K562 (cell line): ENCODE measurements around the gene LIN28B. TPM values are rescaled to one million over a fixed set of nuclear protein-coding genes. Genes with fewer than 3 reads are reported as not detected.

Source experiments
- ATAC-seq: fragments of 200-7000 bp; cut with Tn5 transposase; 3 replicates; pipeline ENCODE4 v1.9.1; 2020; ENCODE audit warnings: moderate library complexity
- BruUV-seq: library from RNA; stranded (reverse); fragments of 400-500 nt; replicated peaks from 2 replicates; lab custom pipeline; 2021; lab: Mats Ljungman, UMichigan
- CTCF ChIA-PET: fragments of 300-600 bp; formaldehyde crosslinking; extraction: SDS; loops from one replicate; lab custom pipeline; 2021; ENCODE audit warnings: low intra/inter-chr PET ratio; lab: Yijun Ruan, JAX
- POLR2A ChIA-PET: fragments of 300-600, 350-650 bp; sonication (Branson Sonifier 250); formaldehyde crosslinking; extraction: SDS; loops from one replicate; lab custom pipeline; 2021; ENCODE audit warnings: antibody characterized with exemption, inconsistent platforms; lab: Yijun Ruan, JAX
- DNase-seq, 4 experiments: peaks; one replicate each; pipeline versions ENCODE4 v3.0.0 to v3.0.0-alpha.2; 2011 to 2018; ENCODE audit warnings: low spot score in 3 of 4, mixed read lengths in 3 of 4; ENCODE audit errors: extremely low read depth in 1 of 4
- FAIRE-seq: peaks from 2 replicates; lab custom pipeline; 2011; peaks lifted over from hg19 to GRCh38; lab: Jason Lieb, UNC
- H2AFZ ChIP-seq: 2 replicates; pipeline ENCODE4 v1.6.0; 2011; ENCODE audit warnings: low read depth, low read length, control low read depth, inconsistent platforms
- H3K27ac ChIP-seq: fragments of 200-600 bp; 3 replicates; pipeline ENCODE4 v1.8.0; 2011; ENCODE audit warnings: low read depth, mild to moderate bottlenecking, control low read depth, inconsistent platforms, low read length, moderate library complexity, mixed read lengths; ENCODE audit errors: extremely low read depth
- H3K27me3 ChIP-seq, 2 experiments: fragments of 300-600 bp in 1 of 2; 2 replicates in 1 of 2; 3 replicates in 1 of 2; pipeline versions ENCODE4 v1.6.0 to v1.8.0; 2011; ENCODE audit warnings: inconsistent platforms in 2 of 2, low read length in 2 of 2, mild to moderate bottlenecking in 1 of 2, mixed read lengths in 1 of 2, moderate library complexity in 1 of 2; ENCODE audit not compliant: control insufficient read depth in 2 of 2, insufficient read depth in 2 of 2
- H3K36me3 ChIP-seq: fragments of 300-600 bp; 3 replicates; pipeline ENCODE4 v1.8.0; 2011; ENCODE audit warnings: mild to moderate bottlenecking, low read length, inconsistent platforms; ENCODE audit not compliant: control insufficient read depth, insufficient read depth
- H3K4me1 ChIP-seq, 2 experiments: fragments of 200-600 bp in 1 of 2; replicated peaks in 1 of 2; 2 replicates in 1 of 2; 3 replicates in 1 of 2; pipeline versions ENCODE4 v1.5.1 to v1.8.0; 2011; ENCODE audit warnings: inconsistent platforms in 2 of 2, low read length in 2 of 2, mild to moderate bottlenecking in 1 of 2, mixed read lengths in 1 of 2, moderate library complexity in 1 of 2; ENCODE audit not compliant: control insufficient read depth in 2 of 2, insufficient read depth in 2 of 2
- H3K4me2 ChIP-seq: 2 replicates; pipeline ENCODE4 v1.6.1; 2011; ENCODE audit warnings: low read length, control low read depth, inconsistent platforms, mixed read lengths; ENCODE audit not compliant: insufficient read depth
- H3K4me3 ChIP-seq: fragments of 200-600 bp; sonication (generic), shearing (Covaris generic); 2 replicates; pipeline ENCODE4 v1.5.1; 2016; ENCODE audit warnings: control low read depth, inconsistent platforms
- H3K79me2 ChIP-seq: fragments of 200-600 bp; 3 replicates; pipeline ENCODE4 v1.8.0; 2011; ENCODE audit warnings: low read length, inconsistent platforms; ENCODE audit not compliant: control insufficient read depth, insufficient read depth
- H3K9ac ChIP-seq, 2 experiments: 2 replicates each; pipeline versions ENCODE4 v1.6.0 to v1.6.1; 2011; ENCODE audit warnings: low read depth in 2 of 2, low read length in 2 of 2, control low read depth in 1 of 2, inconsistent platforms in 1 of 2, mild to moderate bottlenecking in 1 of 2, mixed read lengths in 1 of 2; ENCODE audit not compliant: insufficient read depth in 1 of 2
- H3K9me1 ChIP-seq: one replicate; pipeline ENCODE4 v1.6.0; 2011; ENCODE audit warnings: inconsistent platforms, mild to moderate bottlenecking, low read length, moderate library complexity; ENCODE audit not compliant: control insufficient read depth, insufficient read depth
- H3K9me3 ChIP-seq: replicated peaks from 2 replicates; pipeline ENCODE4 v1.5.1; 2011; ENCODE audit warnings: low read depth, low read length, inconsistent platforms; ENCODE audit not compliant: control insufficient read depth, insufficient read depth
- H4K20me1 ChIP-seq: replicated peaks from 2 replicates; pipeline ENCODE4 v1.6.1; 2011; ENCODE audit warnings: low read length, inconsistent platforms, mixed read lengths; ENCODE audit not compliant: control insufficient read depth, insufficient read depth
- BHLHE40 ChIP-seq: IDR thresholded peaks from 2 replicates; pipeline ENCODE4 v1.6.1; 2011; ENCODE audit warnings: low read length, improper control_type of control experiment
- BRCA1 ChIP-seq, 2 experiments: fragments of 450-650 bp in 1 of 2; sonication (generic) in 1 of 2; formaldehyde crosslinking in 1 of 2; IDR thresholded peaks; 2 replicates each; pipeline versions ENCODE4 v1.5.0 to v1.6.1; 2017 to 2020; ENCODE audit warnings: mild to moderate bottlenecking in 1 of 2, missing genetic modification reagents in 1 of 2
- DDX20 ChIP-seq: fragments of 450-650 bp; IDR thresholded peaks from 2 replicates; pipeline ENCODE4 v1.6.1; 2016; ENCODE audit warnings: missing genetic modification characterization, low read depth, mild to moderate bottlenecking, missing compliant biosample characterization, moderate library complexity
- HIVEP1 ChIP-seq: fragments of 250-450 bp; sonication (Bioruptor Pico); IDR thresholded peaks from 2 replicates; pipeline ENCODE4 v1.4.0; 2020; ENCODE audit warnings: mild to moderate bottlenecking
- MCM2 ChIP-seq: fragments of 450-650 bp; IDR thresholded peaks from 2 replicates; pipeline ENCODE4 v1.6.1; 2017; ENCODE audit warnings: low read depth, mild to moderate bottlenecking
- MEIS2 ChIP-seq: fragments of 450-650 bp; IDR thresholded peaks from 2 replicates; pipeline ENCODE4 v1.6.1; 2014; ENCODE audit warnings: mild to moderate bottlenecking; ENCODE audit not compliant: partially characterized antibody
- NFXL1 ChIP-seq: fragments of 450-650 bp; formaldehyde crosslinking; IDR thresholded peaks from 2 replicates; pipeline ENCODE4 v1.4.0; 2021; ENCODE audit warnings: mild to moderate bottlenecking
- NR2F6 ChIP-seq: fragments of 450-650 bp; formaldehyde crosslinking; IDR thresholded peaks from 2 replicates; pipeline ENCODE4 v1.4.0; 2020; ENCODE audit warnings: mild to moderate bottlenecking
- RAD21 ChIP-seq, 2 experiments: fragments of 250-450 bp in 1 of 2; fragments of 450-650 bp in 1 of 2; sonication (Bioruptor Pico) in 1 of 2; formaldehyde crosslinking in 1 of 2; IDR thresholded peaks in 1 of 2; conservative IDR thresholded peaks in 1 of 2; 2 replicates each; pipeline versions ENCODE4 v1.4.0 to v1.8.0; 2020 to 2022; ENCODE audit warnings: mild to moderate bottlenecking in 2 of 2, moderate library complexity in 1 of 2
- YY1 ChIP-seq, 3 experiments: IDR thresholded peaks; 2 replicates each; pipeline ENCODE4 v1.6.1; 2011; ENCODE audit warnings: low read length in 2 of 3, mild to moderate bottlenecking in 2 of 3, moderate library complexity in 2 of 3, borderline replicate concordance in 1 of 3, control low read depth in 1 of 3, low read depth in 1 of 3; ENCODE audit not compliant: insufficient read depth in 3 of 3, insufficient replicate concordance in 2 of 3, control insufficient read depth in 1 of 3, insufficient read length in 1 of 3; ENCODE audit errors: extremely low read depth in 1 of 3
- ZNF24 ChIP-seq: fragments of 450-650 bp; IDR thresholded peaks from 2 replicates; pipeline ENCODE4 v1.6.1; 2016
- WGBS: fragments of 100-300 bp; shearing (Covaris generic); methylation state at CpG from one replicate; pipeline ENCODE4 v1.1.6; 2016; ENCODE audit warnings: low coverage, mixed read lengths; ENCODE audit not compliant: insufficient coverage; ENCODE audit errors: missing lambda C conversion rate; 5-methylcytosine and 5-hydroxymethylcytosine counted together
- in situ Hi-C: fragments of 300-500 bp; cut with MboI; formaldehyde crosslinking; loops from 4 replicates; pipeline ENCODE4 v1.15.0; 2018; ENCODE audit warnings: inconsistent platforms, mixed read lengths
- intact Hi-C: fragments of 100-400 bp; cut with micrococcal nuclease; formaldehyde crosslinking; loops from 2 replicates; pipeline ENCODE4 v1.14.2; 2022
- polyA plus RNA-seq, 8 experiments: library from polyadenylated mRNA; depleted of rRNA in 4 of 8; stranded (reverse) in 5 of 8; unstranded in 3 of 8; fragments of >200 nt; fragmentation: Nextera tagmentation in 2 of 8; fragmentation: Illumina TruSeq in 1 of 8; extraction: Ambion mirVana in 2 of 8; extraction: Trizol in 1 of 8; gene quantifications; 2 replicates each; pipeline versions ENCODE4 v1.2.1 to v1.2.3, GENCODE V29; 2011 to 2014; ENCODE audit warnings: inconsistent platforms in 1 of 8, missing spikeins in 1 of 8
- total RNA-seq, 7 experiments: library from RNA; depleted of rRNA in 6 of 7; stranded (reverse); fragments of >200 nt in 6 of 7; fragmentation: Illumina TruSeq in 2 of 7; extraction: Trizol in 2 of 7; gene quantifications; 2 replicates each; pipeline versions ENCODE4 v1.2.1 to v1.2.3, GENCODE V29; 2011 to 2021; ENCODE audit warnings: low replicate concordance in 1 of 7
- TF ChIP-seq, protein P1 (sequence below): fragments of 450-650 bp; IDR thresholded peaks from 2 replicates; pipeline ENCODE4 v1.7.0; 2016; ENCODE audit warnings: borderline replicate concordance

The LIN28B gene
- total and polyA plus RNA-seq, 9 of the 15 experiments (the other 6 are each of a cell fraction or from before 2014, with no cell fraction given): 20.9 to 77.3 (median 42.1) TPM

DNA sequence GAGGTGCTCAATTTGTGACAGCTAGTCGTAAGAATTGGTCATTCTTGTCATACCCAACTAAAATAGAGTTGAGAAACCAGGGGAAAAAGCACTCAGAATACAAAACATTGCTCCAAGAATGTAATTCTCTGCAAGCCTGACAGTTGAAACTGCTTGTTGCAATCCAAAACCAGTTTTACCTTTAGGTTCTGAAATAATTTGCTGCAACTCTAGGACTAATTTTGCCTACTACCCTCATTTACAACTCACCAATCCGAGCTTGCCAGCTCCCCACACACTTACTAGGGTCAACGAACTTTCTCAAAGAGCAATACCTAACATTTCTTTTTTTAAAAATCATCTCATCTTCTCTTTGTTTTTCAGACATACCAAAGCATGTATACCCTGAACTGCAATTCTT lies 29.7 kb downstream of the LIN28B start:
- H3K27ac ChIP-seq: no peak overlapping the region
- TF ChIP-seq ZNF24 (no peak), HIVEP1 (CRISPR knock-in tag) (no peak), MEIS2 (no peak), YY1 (IDR thresholded peaks at IDR 0.05; ENCODE audit: borderline replicate concordance in 1 of 3, control insufficient read depth in 1 of 3, extremely low read depth in 1 of 3, insufficient read depth in 3 of 3, insufficient read length in 1 of 3, insufficient replicate concordance in 2 of 3, low read depth in 1 of 3, low read length in 2 of 3) (no peak), MCM2 (no peak), BRCA1 (IDR thresholded peaks at IDR 0.05) (no peak), BRCA1 (CRISPR knock-in tag; IDR thresholded peaks at IDR 0.05) (no peak), DDX20 (tag) (no peak), BHLHE40 (no peak), NFXL1 (no peak), RAD21 (CRISPR knock-in tag; conservative IDR thresholded peaks at IDR 0.05 in 1 of 2, IDR thresholded peaks at IDR 0.05 in 1 of 2) (no peak), NR2F6 (no peak)
- TF ChIP-seq, protein P1, sequence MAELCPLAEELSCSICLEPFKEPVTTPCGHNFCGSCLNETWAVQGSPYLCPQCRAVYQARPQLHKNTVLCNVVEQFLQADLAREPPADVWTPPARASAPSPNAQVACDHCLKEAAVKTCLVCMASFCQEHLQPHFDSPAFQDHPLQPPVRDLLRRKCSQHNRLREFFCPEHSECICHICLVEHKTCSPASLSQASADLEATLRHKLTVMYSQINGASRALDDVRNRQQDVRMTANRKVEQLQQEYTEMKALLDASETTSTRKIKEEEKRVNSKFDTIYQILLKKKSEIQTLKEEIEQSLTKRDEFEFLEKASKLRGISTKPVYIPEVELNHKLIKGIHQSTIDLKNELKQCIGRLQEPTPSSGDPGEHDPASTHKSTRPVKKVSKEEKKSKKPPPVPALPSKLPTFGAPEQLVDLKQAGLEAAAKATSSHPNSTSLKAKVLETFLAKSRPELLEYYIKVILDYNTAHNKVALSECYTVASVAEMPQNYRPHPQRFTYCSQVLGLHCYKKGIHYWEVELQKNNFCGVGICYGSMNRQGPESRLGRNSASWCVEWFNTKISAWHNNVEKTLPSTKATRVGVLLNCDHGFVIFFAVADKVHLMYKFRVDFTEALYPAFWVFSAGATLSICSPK: no peak
- no peaks in the 10 kb centered on the region for H3K4me1 ChIP-seq
- H3K36me3 ChIP-seq: peaks cover 44% of the 10 kb centered on the region
- H3K79me2 ChIP-seq: peaks cover 64% of the 10 kb centered on the region
- FAIRE-seq (no peak), DNase-seq (no peak), ATAC-seq (no peak)
- 90% methylated on average over 3 of the region's 3 CpGs for WGBS
- no peak overlapping the region for H3K4me2 ChIP-seq
- no TSS peak for BruUV-seq
- ChIA-PET POLR2A (interaction anchor here (0.7 kb wide), 1 partner anchor 17 kb away, joined by 3 read pairs; no protein-coding TSS in a partner anchor), CTCF (no interaction called here)
- no peaks in the 10 kb centered on the region for H4K20me1 ChIP-seq
- intact Hi-C loops (no loop called here), in situ Hi-C loops (no loop called here)
- H3K4me3 ChIP-seq: no peak overlapping the region
- H3K9me3 ChIP-seq: no peaks in the 10 kb centered on the region; the same call in none of the 2 replicates
- no peaks in the 10 kb centered on the region for H3K27me3 ChIP-seq
- no peak overlapping the region for H2AFZ ChIP-seq
- H3K9ac ChIP-seq: no peak overlapping the region
- H3K9me1 ChIP-seq: no peaks in the 10 kb centered on the region
